HCT116 (cell line): ENCODE measurements around the gene TMEM40. TPM values are rescaled to one million over a fixed set of nuclear protein-coding genes. Genes with fewer than 3 reads are reported as not detected.

Source experiments
- ATAC-seq: fragments of 200-7000 bp; cut with Tn5 transposase; 2 replicates; pipeline ENCODE4 v1.9.1; 2020; ENCODE audit warnings: mild to moderate bottlenecking, moderate library complexity
- BruUV-seq: library from RNA; stranded (reverse); fragments of 400-500 nt; replicated peaks from 2 replicates; lab custom pipeline; 2021; lab: Mats Ljungman, UMichigan
- CTCF ChIA-PET: fragments of 300-600 bp; sonication (Branson Sonifier 250); formaldehyde crosslinking; loops from one replicate; lab custom pipeline; 2021; ENCODE audit warnings: antibody characterized with exemption; lab: Charles Lee
- POLR2A ChIA-PET: fragments of 300-600, 350-600 bp; sonication (Branson Sonifier 250); formaldehyde crosslinking; loops from one replicate; lab custom pipeline; 2021; ENCODE audit warnings: antibody characterized with exemption; lab: Charles Lee
- RAD21 ChIA-PET, 2 experiments: fragments of 300-600 bp; sonication (Branson Sonifier 250); formaldehyde crosslinking; loops; one replicate each; lab custom pipeline; 2023; ENCODE audit warnings: low total read pairs in 2 of 2; ENCODE audit not compliant: uncharacterized antibody in 2 of 2, unreplicated experiment in 2 of 2, low non-redundant PET in 1 of 2; lab: Charles Lee
- DNase-seq: peaks from one replicate; pipeline ENCODE4 v3.0.0-alpha.2; 2010; ENCODE audit warnings: low read depth, low spot score
- H2AFZ ChIP-seq: fragments of 200-600 bp; shearing (Covaris generic), sonication (generic); 2 replicates; pipeline ENCODE4 v1.6.1; 2017; ENCODE audit warnings: low read depth, mixed run types, mixed read lengths, antibody characterized with exemption, low read length; ENCODE audit not compliant: poor library complexity, severe bottlenecking
- H3K27ac ChIP-seq: 2 replicates; pipeline ENCODE4 v1.5.1; 2012; ENCODE audit warnings: low read depth, low read length
- H3K27me3 ChIP-seq: fragments of 200-600 bp; sonication (generic); 2 replicates; pipeline ENCODE4 v1.6.1; 2016; ENCODE audit warnings: mixed run types, low read length, mixed read lengths; ENCODE audit not compliant: insufficient read depth
- H3K36me3 ChIP-seq, 2 experiments: fragments of 200-500 bp in 1 of 2; fragments of 200-600 bp in 1 of 2; sonication (Bioruptor generic) in 1 of 2; sonication (generic) in 1 of 2; 2 replicates each; pipeline versions ENCODE4 v1.5.1 to v1.6.1; 2014 to 2016; ENCODE audit warnings: low read length in 2 of 2, inconsistent platforms in 1 of 2, mixed read lengths in 1 of 2, mixed run types in 1 of 2; ENCODE audit not compliant: insufficient read depth in 2 of 2, control insufficient read depth in 1 of 2
- H3K4me1 ChIP-seq, 2 experiments: fragments of 200-600 bp in 1 of 2; sonication (generic) in 1 of 2; 2 replicates each; pipeline versions ENCODE4 v1.5.1 to v1.6.1; 2012 to 2017; ENCODE audit warnings: low read length in 2 of 2, inconsistent platforms in 1 of 2, mild to moderate bottlenecking in 1 of 2, mixed read lengths in 1 of 2, mixed run types in 1 of 2, moderate library complexity in 1 of 2; ENCODE audit not compliant: insufficient read depth in 2 of 2, control insufficient read depth in 1 of 2
- H3K4me2 ChIP-seq: fragments of 200-600 bp; sonication (generic); 2 replicates; pipeline ENCODE4 v1.6.1; 2017; ENCODE audit warnings: mixed run types, low read length, mixed read lengths
- H3K4me3 ChIP-seq, 2 experiments: fragments of 200-600 bp in 1 of 2; sonication (generic) in 1 of 2; replicated peaks in 1 of 2; 2 replicates each; pipeline ENCODE4 v1.5.1; 2011 to 2016; ENCODE audit warnings: low read length in 2 of 2, control low read depth in 1 of 2, low read depth in 1 of 2, mild to moderate bottlenecking in 1 of 2, mixed read lengths in 1 of 2, mixed run types in 1 of 2
- H3K79me2 ChIP-seq: fragments of 200-600 bp; sonication (generic); 2 replicates; pipeline ENCODE4 v1.6.1; 2017; ENCODE audit warnings: mild to moderate bottlenecking, mixed run types, low read length, moderate library complexity, mixed read lengths; ENCODE audit not compliant: insufficient read depth
- H3K9ac ChIP-seq: fragments of 200-600 bp; sonication (generic); 2 replicates; pipeline ENCODE4 v1.6.1; 2016; ENCODE audit warnings: low read length, mixed read lengths
- H3K9me2 ChIP-seq: fragments of 200-600 bp; sonication (generic), shearing (Covaris generic); 2 replicates; pipeline ENCODE4 v1.6.1; 2017; ENCODE audit warnings: mixed run types, mild to moderate bottlenecking, moderate library complexity; ENCODE audit not compliant: insufficient read depth
- H3K9me3 ChIP-seq, 2 experiments: fragments of 200-500 bp in 1 of 2; fragments of 200-600 bp in 1 of 2; sonication (Bioruptor generic) in 1 of 2; sonication (generic) in 1 of 2; 2 replicates each; pipeline ENCODE4 v1.6.1; 2014 to 2017; ENCODE audit warnings: low read length in 2 of 2, mixed read lengths in 2 of 2, inconsistent platforms in 1 of 2, low read depth in 1 of 2, mild to moderate bottlenecking in 1 of 2, mixed run types in 1 of 2, moderate library complexity in 1 of 2; ENCODE audit not compliant: control insufficient read depth in 1 of 2, insufficient read depth in 1 of 2
- H4K20me1 ChIP-seq: fragments of 200-600 bp; sonication (generic), shearing (Covaris generic); 2 replicates; pipeline ENCODE4 v1.6.1; 2017; ENCODE audit warnings: mixed run types, mild to moderate bottlenecking, moderate library complexity; ENCODE audit not compliant: insufficient read depth
- CBX3 ChIP-seq: IDR thresholded peaks from 2 replicates; pipeline ENCODE4 v1.6.1; 2012; ENCODE audit warnings: low read depth
- CEBPB ChIP-seq: IDR thresholded peaks from 2 replicates; pipeline ENCODE4 v1.6.1; 2012; ENCODE audit warnings: low read depth
- EGR1 ChIP-seq: IDR thresholded peaks from 2 replicates; pipeline ENCODE4 v1.6.1; 2012; ENCODE audit warnings: low read depth
- ELF1 ChIP-seq: IDR thresholded peaks from 2 replicates; pipeline ENCODE4 v1.6.1; 2012; ENCODE audit warnings: low read depth, borderline replicate concordance
- EZH2 ChIP-seq: fragments of 200-600 bp; sonication (generic); IDR thresholded peaks from 2 replicates; pipeline ENCODE4 v1.6.1; 2017; ENCODE audit warnings: antibody characterized with exemption, mixed run types
- EZH2phosphoT487 ChIP-seq: fragments of 200-600 bp; IDR thresholded peaks from 2 replicates; pipeline ENCODE4 v1.6.1; 2018; ENCODE audit warnings: antibody characterized with exemption, borderline replicate concordance
- FOSL1 ChIP-seq: IDR thresholded peaks from 2 replicates; pipeline ENCODE4 v1.6.1; 2012; ENCODE audit warnings: low read depth
- MAX ChIP-seq: IDR thresholded peaks from 2 replicates; pipeline ENCODE4 v1.6.1; 2012
- POLR2A ChIP-seq: IDR thresholded peaks from 2 replicates; pipeline ENCODE4 v1.7.0; 2011; ENCODE audit warnings: borderline replicate concordance; ENCODE audit not compliant: insufficient read depth, insufficient read length; ENCODE audit errors: extremely low read depth
- POLR2AphosphoS5 ChIP-seq: IDR thresholded peaks from 2 replicates; pipeline ENCODE4 v1.6.1; 2011; ENCODE audit warnings: mild to moderate bottlenecking, low read depth, low read length, moderate library complexity
- RAD21 ChIP-seq: IDR thresholded peaks from 2 replicates; pipeline ENCODE4 v1.6.1; 2012; ENCODE audit warnings: low read depth, mild to moderate bottlenecking
- REST ChIP-seq: IDR thresholded peaks from 2 replicates; pipeline ENCODE4 v1.6.1; 2012; ENCODE audit warnings: low read depth
- SIN3A ChIP-seq: IDR thresholded peaks from 2 replicates; pipeline ENCODE4 v1.6.1; 2012; ENCODE audit warnings: low read depth
- SP1 ChIP-seq: IDR thresholded peaks from 2 replicates; pipeline ENCODE4 v1.6.1; 2012; ENCODE audit warnings: low read depth
- SRF ChIP-seq: IDR thresholded peaks from 2 replicates; pipeline ENCODE4 v1.6.1; 2012; ENCODE audit warnings: low read depth
- ZBTB33 ChIP-seq: IDR thresholded peaks from 2 replicates; pipeline ENCODE4 v1.6.1; 2011; ENCODE audit warnings: mild to moderate bottlenecking, low read length, moderate library complexity; ENCODE audit not compliant: insufficient replicate concordance; ENCODE audit errors: extremely low read depth
- ZNF274 ChIP-seq: fragments of 200-500 bp; sonication (Bioruptor generic); IDR thresholded peaks from 2 replicates; pipeline ENCODE4 v1.6.1; 2014; ENCODE audit warnings: mild to moderate bottlenecking, low read depth, low read length, inconsistent platforms
- intact Hi-C: fragments of 100-400 bp; cut with micrococcal nuclease; formaldehyde crosslinking; loops from 2 replicates; pipeline ENCODE4 v1.10.0; 2022
- total RNA-seq: library from RNA; stranded (reverse); gene quantifications from one replicate; pipeline ENCODE4 v1.2.1, GENCODE V29; 2021; ENCODE audit not compliant: unreplicated experiment

Gene TMEM40
- total RNA-seq, 1 experiment from 2014 or later: 12.3 TPM

- Histone ChIP-seq H3K4me3 (no peak overlapping the region), H3K36me3 (no peaks in the 10 kb centered on the region), H3K79me2 (no peaks in the 10 kb centered on the region)
- ATAC-seq: no peak
- TF ChIP-seq SIN3A: no peak
- TF ChIP-seq CEBPB: no peak
- TF ChIP-seq EZH2phosphoT487: no peak
- no peak for TF ChIP-seq POLR2AphosphoS5
- no peak for TF ChIP-seq MAX
- no peak for TF ChIP-seq ZNF274
- TF ChIP-seq EGR1: no peak
- no peak for TF ChIP-seq ELF1
- TF ChIP-seq RAD21: no peak
- TF ChIP-seq POLR2A: no peak
- TF ChIP-seq REST: no peak
- no peak for TF ChIP-seq ZBTB33
- no peak for TF ChIP-seq CBX3
- TF ChIP-seq EZH2: no peak
- TF ChIP-seq SP1: no peak
- no peak for TF ChIP-seq FOSL1
- TF ChIP-seq SRF: no peak
- TF ChIP-seq, all 23 proteins: peak for 0
- DNase-seq: no peak
- H2AFZ ChIP-seq: no peak overlapping the region
- no peaks in the 10 kb centered on the region for H3K9me3 ChIP-seq
- H3K4me2 ChIP-seq: no peak overlapping the region
- intact Hi-C loops: no loop called here
- no peak overlapping the region for H3K27ac ChIP-seq
- H4K20me1 ChIP-seq: no peaks in the 10 kb centered on the region
- H3K27me3 ChIP-seq: no peaks in the 10 kb centered on the region
- no peaks in the 10 kb centered on the region for H3K4me1 ChIP-seq
- RAD21 ChIA-PET: no interaction called here
- H3K9me2 ChIP-seq: no peaks in the 10 kb centered on the region
- BruUV-seq: no TSS peak
- no peak overlapping the region for H3K9ac ChIP-seq
- POLR2A ChIA-PET: no interaction called here
- CTCF ChIA-PET: no interaction called here
Measured at GRCh38 chr3:12737833-12738232, 21.2 kb downstream of the TMEM40 start.
